MCF 10A (cell line): Measurements from ENCODE around the gene SORL1. TPM values are rescaled to one million over a fixed set of nuclear protein-coding genes. Genes with fewer than 3 reads are reported as not detected.

Experiments
- BruUV-seq: library from RNA; stranded (reverse); fragments of 400-500 nt; replicated peaks from 2 replicates; lab custom pipeline; 2021; lab: Mats Ljungman, UMichigan
- CTCF ChIA-PET: fragments of 300-600 bp; sonication (Branson Sonifier 250); formaldehyde crosslinking; extraction: SDS; loops from one replicate; lab custom pipeline; 2021; ENCODE audit warnings: antibody characterized with exemption, inconsistent platforms; lab: Yijun Ruan, JAX
- POLR2A ChIA-PET: fragments of 300-600, 350-650 bp; sonication (Branson Sonifier 250); formaldehyde crosslinking; extraction: SDS; loops from one replicate; lab custom pipeline; 2020; ENCODE audit warnings: antibody characterized with exemption, inconsistent platforms; lab: Yijun Ruan, JAX
- DNase-seq: peaks from one replicate; pipeline ENCODE4 v3.0.0-alpha.2; 2018; ENCODE audit not compliant: unreplicated experiment
- H3K27ac Mint-ChIP-seq: one replicate; pipeline ENCODE4 v1.8.0; 2022; ENCODE audit warnings: mild to moderate bottlenecking, low read depth, mixed read lengths; ENCODE audit not compliant: unreplicated experiment
- H3K27me3 Mint-ChIP-seq: one replicate; pipeline ENCODE4 v1.8.0; 2022; ENCODE audit warnings: mixed read lengths; ENCODE audit not compliant: insufficient read depth, unreplicated experiment
- H3K36me3 Mint-ChIP-seq: one replicate; pipeline ENCODE4 v1.8.0; 2022; ENCODE audit warnings: mild to moderate bottlenecking, moderate library complexity, mixed read lengths; ENCODE audit not compliant: insufficient read depth, unreplicated experiment
- H3K4me1 Mint-ChIP-seq: one replicate; pipeline ENCODE4 v1.8.0; 2022; ENCODE audit warnings: mixed read lengths; ENCODE audit not compliant: insufficient read depth, unreplicated experiment
- H3K4me3 Mint-ChIP-seq: one replicate; pipeline ENCODE4 v1.8.0; 2022; ENCODE audit warnings: mild to moderate bottlenecking, moderate library complexity, mixed read lengths; ENCODE audit not compliant: unreplicated experiment
- H3K9me3 Mint-ChIP-seq: one replicate; pipeline ENCODE4 v1.8.0; 2022; ENCODE audit warnings: mixed read lengths; ENCODE audit not compliant: unreplicated experiment
- CTCF ChIP-seq: fragments of 200-600 bp; IDR thresholded peaks from one replicate; pipeline ENCODE4 v1.8.0; 2022; ENCODE audit warnings: antibody characterized with exemption, mild to moderate bottlenecking; ENCODE audit not compliant: unreplicated experiment
- intact Hi-C: fragments of 100-400 bp; cut with micrococcal nuclease; formaldehyde crosslinking; loops from 2 replicates; pipeline ENCODE4 v1.14.1; 2022
- total RNA-seq: library from RNA; stranded (reverse); gene quantifications from 2 replicates; pipeline ENCODE4 v1.2.3, GENCODE V29; 2022

SORL1 gene
- total RNA-seq, 1 experiment from 2014 or later: 5.9 TPM

- Mint-ChIP-seq H3K4me3 (no peak overlapping the region), H3K36me3 (no peaks in the 10 kb centered on the region), H3K4me1 (peaks cover 5% of the 10 kb centered on the region), H3K27me3 (no peaks in the 10 kb centered on the region), H3K9me3 (no peaks in the 10 kb centered on the region), H3K27ac (no peak overlapping the region)
- DNase-seq: no peak
- no TSS peak for BruUV-seq
- no peak for TF ChIP-seq CTCF
- POLR2A ChIA-PET: no interaction called here
- CTCF ChIA-PET: interaction anchor here (0.6 to 1.0 kb wide), 2 partner anchors 473 to 824 kb away, joined by 3 to 4 read pairs; no protein-coding TSS in a partner anchor
- intact Hi-C loops: no loop called here
These were observed 229.6 kb downstream of the SORL1 start for GRCh38 chr11:121681550-121682268.

Other genes starting within 250 kb of the SORL1 start
- gene SC5D, start 159.5 kb upstream of the SORL1 start, total RNA-seq: 25.9 and 27.6 TPM in 2 replicates